ENCODE results near the gene CCDC167. TPM values are rescaled to one million over a fixed set of nuclear protein-coding genes. Genes with fewer than 3 reads are reported as not detected.

The CCDC167 gene
- total and polyA plus RNA-seq, 10 of the 15 experiments (the other 5 are each of a cell fraction or from before 2014, with no cell fraction given) = 74.9 to 380 (median 137) TPM

GRCh38 chr6:37499433-37500293 is at the start of gene CCDC167 (continued):
- TF ChIP-seq E2F4 (IDR thresholded peaks at IDR 0.05; ENCODE audit: low read depth, low read length) (no peak), ESRRA (IDR thresholded peaks at IDR 0.05; ENCODE audit: low read length) (no peak), SREBF2 (IDR thresholded peaks at IDR 0.05; ENCODE audit: low read length) (no peak), ATF3 (IDR thresholded peaks at IDR 0.05; ENCODE audit: borderline replicate concordance, extremely low read depth, low read depth, low read length) (no peak), ATF7 (IDR thresholded peaks at IDR 0.05; ENCODE audit: low read depth) (no peak; the same call in 1 of the 2 replicates), RBBP5 (conservative IDR thresholded peaks at IDR 0.05) (no peak), RELA (IDR thresholded peaks at IDR 0.05; ENCODE audit: borderline replicate concordance, partially characterized antibody) (peak; percentile 8), YY1 (IDR thresholded peaks at IDR 0.05; ENCODE audit: low read depth, low read length) (peak; percentile 100), BHLHE40 (IDR thresholded peaks at IDR 0.05; ENCODE audit: borderline replicate concordance in 1 of 2, low read depth in 2 of 2, low read length in 1 of 2) (no peak; a peak in 1 of 4 replicates), CEBPZ (IDR thresholded peaks at IDR 0.05; ENCODE audit: low read depth, low read length) (no peak), ZBTB33 (IDR thresholded peaks at IDR 0.05) (peak; percentile 58; the same call in 1 of the 2 replicates), CBFB (IDR thresholded peaks at IDR 0.05; ENCODE audit: low read depth) (peak; percentile 52; the same call in 1 of the 2 replicates), NRF1 (conservative IDR thresholded peaks at IDR 0.05; ENCODE audit: low read depth, low read length) (peak; percentile 76), RCOR1 (conservative IDR thresholded peaks at IDR 0.05; ENCODE audit: low read depth, low read length) (0 out of 2 replicates have a peak, but pooled peaks have one; percentile 75), DPF2 (IDR thresholded peaks at IDR 0.05) (peak; percentile 15; the same call in 1 of the 2 replicates), RAD21 (IDR thresholded peaks at IDR 0.05; ENCODE audit: insufficient read depth, low read depth, low read length) (no peak), RUNX3 (IDR thresholded peaks at IDR 0.05; ENCODE audit: low read length) (0 out of 2 replicates have a peak, but pooled peaks have one; percentile 4), ZNF687 (IDR thresholded peaks at IDR 0.05) (no peak; the same call in 1 of the 2 replicates)
